Measurements from ENCODE around the gene CYSRT1.

The CYSRT1 gene

GRCh38 chr9:137247135-137247915, 22.4 kb downstream of the CYSRT1 start:
- peaks cover 8 to 15% of the 10 kb centered on the region in 2 experiments for H3K4me1 ChIP-seq (ENCODE audit: control insufficient read depth in 1 of 2, insufficient read depth in 2 of 2, low read length in 2 of 2)
- no peaks in the 10 kb centered on the region for H3K27me3 ChIP-seq (ENCODE audit: insufficient read depth, low read length)
- peaks cover 4% of the 10 kb centered on the region for H3K9me3 ChIP-seq (ENCODE audit: insufficient read depth, low read depth, low read length)
- no peak overlapping the region for H2BK5ac ChIP-seq (ENCODE audit: low read depth, low read length, poor library complexity)
- DNase-seq: no peak
- H3K23ac ChIP-seq (ENCODE audit: low read length): no peak overlapping the region
- no peak overlapping the region for H2AFZ ChIP-seq (ENCODE audit: insufficient read depth, low read length, poor library complexity)
- WGBS (ENCODE audit: extremely low coverage, insufficient coverage, insufficient read length): no CpG with 5 or more reads among the region's 20 CpGs
- H3K9ac ChIP-seq (ENCODE audit: low read length): no peak overlapping the region
- H2AK5ac ChIP-seq (ENCODE audit: low read length): no peak overlapping the region
- peaks cover 17 to 18% of the 10 kb centered on the region in 2 experiments for H3K36me3 ChIP-seq (ENCODE audit: control insufficient read depth in 1 of 2, insufficient read depth in 2 of 2, low read length in 2 of 2)
- no peak overlapping the region for H4K8ac ChIP-seq (ENCODE audit: low read depth, low read length)
- no peak overlapping the region for H3K27ac ChIP-seq (ENCODE audit: low read depth, low read length)
- no peak overlapping the region for H3K4me2 ChIP-seq (ENCODE audit: low read length)
- H3K79me1 ChIP-seq (ENCODE audit: low read length): no peaks in the 10 kb centered on the region
- no peak overlapping the region for H3K4me3 ChIP-seq (ENCODE audit: low read depth, low read length)
- H3K79me2 ChIP-seq (ENCODE audit: control insufficient read depth, insufficient read depth, low read length, poor library complexity): no peaks in the 10 kb centered on the region
- H2BK12ac ChIP-seq (ENCODE audit: low read length): no peak overlapping the region
- no peak overlapping the region for H4K12ac ChIP-seq (ENCODE audit: low read depth, low read length)
- H3K14ac ChIP-seq (ENCODE audit: low read length): no peak overlapping the region
- H4K91ac ChIP-seq (ENCODE audit: low read depth, low read length): no peak overlapping the region
- no peak overlapping the region for H3K4ac ChIP-seq (ENCODE audit: low read depth, low read length)
- no peak overlapping the region for H3K18ac ChIP-seq (ENCODE audit: low read length)
- no peak overlapping the region for H2BK120ac ChIP-seq (ENCODE audit: insufficient read depth, low read length, poor library complexity)

- Histone ChIP-seq H3K4me3 (ENCODE audit: low read depth, low read length) (no peak overlapping the region), H2AFZ (ENCODE audit: insufficient read depth, low read length, poor library complexity) (no peak overlapping the region), H3K23ac (ENCODE audit: low read length) (no peak overlapping the region), H3K4me1 (ENCODE audit: control insufficient read depth in 1 of 2, insufficient read depth in 2 of 2, low read length in 2 of 2) (peaks cover 3 to 10% of the 10 kb centered on the region in 2 experiments), H3K27ac (ENCODE audit: low read depth, low read length) (no peak overlapping the region), H3K4ac (ENCODE audit: low read depth, low read length) (no peak overlapping the region), H3K36me3 (ENCODE audit: control insufficient read depth in 1 of 2, insufficient read depth in 2 of 2, low read length in 2 of 2) (peaks cover 12% of the 10 kb centered on the region in 2 experiments), H3K4me2 (ENCODE audit: low read length) (no peak overlapping the region), H3K9ac (ENCODE audit: low read length) (no peak overlapping the region), H4K8ac (ENCODE audit: low read depth, low read length) (no peak overlapping the region), H3K27me3 (ENCODE audit: insufficient read depth, low read length) (no peaks in the 10 kb centered on the region), H4K91ac (ENCODE audit: low read depth, low read length) (no peak overlapping the region), H3K18ac (ENCODE audit: low read length) (no peak overlapping the region), H3K79me2 (ENCODE audit: control insufficient read depth, insufficient read depth, low read length, poor library complexity) (no peaks in the 10 kb centered on the region), H3K79me1 (ENCODE audit: low read length) (no peaks in the 10 kb centered on the region), H3K14ac (ENCODE audit: low read length) (no peak overlapping the region), H4K12ac (ENCODE audit: low read depth, low read length) (no peak overlapping the region), H2BK120ac (ENCODE audit: insufficient read depth, low read length, poor library complexity) (no peak overlapping the region), H2BK12ac (ENCODE audit: low read length) (no peak overlapping the region), H2AK5ac (ENCODE audit: low read length) (no peak overlapping the region), H3K9me3 (ENCODE audit: insufficient read depth, low read depth, low read length) (peaks cover 4% of the 10 kb centered on the region), H2BK5ac (ENCODE audit: low read depth, low read length, poor library complexity) (no peak overlapping the region)
- DNase-seq: no peak
- no CpG with 5 or more reads among the region's 6 CpGs for WGBS (ENCODE audit: extremely low coverage, insufficient coverage, insufficient read length)
Measured at GRCh38 chr9:137247916-137248175, 22.9 kb downstream of the CYSRT1 start.

GRCh38 chr9:137250329-137251193, 25.6 kb downstream of the CYSRT1 start:
- no CpG with 5 or more reads among the region's 18 CpGs for WGBS (ENCODE audit: extremely low coverage, insufficient coverage, insufficient read length)

GRCh38 chr9:137251194-137251461, 26.2 kb downstream of the CYSRT1 start, which contains the start of gene STPG3:
TSS of gene STPG3 (plus strand) at chr9:137251286. CDS start at chr9:137251287, 1 bp downstream.
- Histone ChIP-seq H2BK12ac (ENCODE audit: low read length) (no peak within 1 kb of the TSS), H3K14ac (ENCODE audit: low read length) (no peak within 1 kb of the TSS), H3K23ac (ENCODE audit: low read length) (no peak within 1 kb of the TSS), H3K4me1 (ENCODE audit: control insufficient read depth in 1 of 2, insufficient read depth in 2 of 2, low read length in 2 of 2) (peaks cover 10 to 12% of the 10 kb centered on the region in 2 experiments), H4K91ac (ENCODE audit: low read depth, low read length) (no peak within 1 kb of the TSS), H3K27ac (ENCODE audit: low read depth, low read length) (no peak within 1 kb of the TSS), H3K18ac (ENCODE audit: low read length) (no peak within 1 kb of the TSS), H3K4me3 (ENCODE audit: low read depth, low read length) (no peak within 1 kb of the TSS), H4K8ac (ENCODE audit: low read depth, low read length) (no peak within 1 kb of the TSS), H3K9ac (ENCODE audit: low read length) (no peak within 1 kb of the TSS), H2AK5ac (ENCODE audit: low read length) (no peak within 1 kb of the TSS), H3K4me2 (ENCODE audit: low read length) (no peak within 1 kb of the TSS), H3K79me2 (ENCODE audit: control insufficient read depth, insufficient read depth, low read length, poor library complexity) (peaks cover 12% of the 10 kb centered on the region), H3K36me3 (ENCODE audit: control insufficient read depth in 1 of 2, insufficient read depth in 2 of 2, low read length in 2 of 2) (peaks cover 0 to under 1% of the 10 kb centered on the region in 2 experiments), H3K79me1 (ENCODE audit: low read length) (peaks cover 12% of the 10 kb centered on the region), H3K4ac (ENCODE audit: low read depth, low read length) (no peak within 1 kb of the TSS), H3K27me3 (ENCODE audit: insufficient read depth, low read length) (no peaks in the 10 kb centered on the region), H3K9me3 (ENCODE audit: insufficient read depth, low read depth, low read length) (peaks cover 2% of the 10 kb centered on the region), H2AFZ (ENCODE audit: insufficient read depth, low read length, poor library complexity) (no peak within 1 kb of the TSS), H4K12ac (ENCODE audit: low read depth, low read length) (no peak within 1 kb of the TSS), H2BK5ac (ENCODE audit: low read depth, low read length, poor library complexity) (no peak within 1 kb of the TSS), H2BK120ac (ENCODE audit: insufficient read depth, low read length, poor library complexity) (no peak within 1 kb of the TSS)
- no CpG with 5 or more reads among the region's 4 CpGs for WGBS (ENCODE audit: extremely low coverage, insufficient coverage, insufficient read length)
- no peak for DNase-seq

More at GRCh38 chr9:137250329-137251193, 25.6 kb downstream of the CYSRT1 start:
- peaks cover 8% of the 10 kb centered on the region for H3K79me2 ChIP-seq (ENCODE audit: control insufficient read depth, insufficient read depth, low read length, poor library complexity)
- no peak overlapping the region for H4K12ac ChIP-seq (ENCODE audit: low read depth, low read length)
- no peaks in the 10 kb centered on the region for H3K27me3 ChIP-seq (ENCODE audit: insufficient read depth, low read length)
- no peak overlapping the region for H3K23ac ChIP-seq (ENCODE audit: low read length)
- H3K9ac ChIP-seq (ENCODE audit: low read length): no peak overlapping the region
- no peak overlapping the region for H4K91ac ChIP-seq (ENCODE audit: low read depth, low read length)
- H3K79me1 ChIP-seq (ENCODE audit: low read length): peaks cover 10% of the 10 kb centered on the region
- H3K9me3 ChIP-seq (ENCODE audit: insufficient read depth, low read depth, low read length): peaks cover 2% of the 10 kb centered on the region
- no peak overlapping the region for H3K27ac ChIP-seq (ENCODE audit: low read depth, low read length)
- H2BK120ac ChIP-seq (ENCODE audit: insufficient read depth, low read length, poor library complexity): no peak overlapping the region
- no peak overlapping the region for H3K4me2 ChIP-seq (ENCODE audit: low read length)
- no peak overlapping the region for H2AFZ ChIP-seq (ENCODE audit: insufficient read depth, low read length, poor library complexity)
- H3K14ac ChIP-seq (ENCODE audit: low read length): no peak overlapping the region
- no peak overlapping the region for H3K4me3 ChIP-seq (ENCODE audit: low read depth, low read length)
- peaks cover 6 to 8% of the 10 kb centered on the region in 2 experiments for H3K4me1 ChIP-seq (ENCODE audit: control insufficient read depth in 1 of 2, insufficient read depth in 2 of 2, low read length in 2 of 2)
- DNase-seq: no peak
- H4K8ac ChIP-seq (ENCODE audit: low read depth, low read length): no peak overlapping the region
- H3K4ac ChIP-seq (ENCODE audit: low read depth, low read length): no peak overlapping the region
- no peak overlapping the region for H2AK5ac ChIP-seq (ENCODE audit: low read length)
- H3K36me3 ChIP-seq (ENCODE audit: control insufficient read depth in 1 of 2, insufficient read depth in 2 of 2, low read length in 2 of 2): no peaks in the 10 kb centered on the region
- no peak overlapping the region for H3K18ac ChIP-seq (ENCODE audit: low read length)
- H2BK5ac ChIP-seq (ENCODE audit: low read depth, low read length, poor library complexity): no peak overlapping the region
- no peak overlapping the region for H2BK12ac ChIP-seq (ENCODE audit: low read length)
